Epidermal melanocyte (primary cell): ENCODE results near the gene RAET1G.
"Not testable (repeated sequence)": the region's sequence is repeated elsewhere in the genome, so short reads cannot be mapped to it uniquely, and the experiment has no call there.

ENCODE experiments used
- DNase-seq: peaks from one replicate; pipeline ENCODE4 v3.0.0; 2011; ENCODE audit warnings: low spot score; ENCODE audit not compliant: insufficient read length

The RAET1G gene

GRCh38 chr6:149954328-149954983 lies 31.5 kb upstream of the RAET1G start:
- not testable (repeated sequence) for DNase-seq

GRCh38 chr6:149953934-149954327 lies 31.0 kb upstream of the RAET1G start:
- not testable (repeated sequence) for DNase-seq

GRCh38 chr6:149953390-149953789 lies 30.5 kb upstream of the RAET1G start:
- not testable (repeated sequence) for DNase-seq

- no peak for DNase-seq
Observed at GRCh38 chr6:149951626-149952025, 28.7 kb upstream of the RAET1G start.

- no peak for DNase-seq
Observed at GRCh38 chr6:149951096-149951495, 28.2 kb upstream of the RAET1G start.

- no peak for DNase-seq
Observed at GRCh38 chr6:149950423-149950822, 27.5 kb upstream of the RAET1G start.

- DNase-seq: no peak
Observed at GRCh38 chr6:149948616-149949015, 25.7 kb upstream of the RAET1G start.

GRCh38 chr6:149948011-149948410 lies 25.1 kb upstream of the RAET1G start:
- DNase-seq: no peak

GRCh38 chr6:149947533-149947932 lies 24.6 kb upstream of the RAET1G start:
- DNase-seq: not testable (repeated sequence)

GRCh38 chr6:149946631-149947030 lies 23.7 kb upstream of the RAET1G start:
- not testable (repeated sequence) for DNase-seq

GRCh38 chr6:149945276-149945675 lies 22.4 kb upstream of the RAET1G start:
- not testable (repeated sequence) for DNase-seq

- not testable (repeated sequence) for DNase-seq
Observed at GRCh38 chr6:149943321-149943720, 20.4 kb upstream of the RAET1G start.

GRCh38 chr6:149942461-149942829 lies 19.5 kb upstream of the RAET1G start:
- no peak for DNase-seq

GRCh38 chr6:149941583-149942460 lies 18.9 kb upstream of the RAET1G start, which contains the start of gene ULBP2:
ULBP2 (plus strand) TSS chr6:149942014; CDS start chr6:149942073, 59 bp downstream.
- DNase-seq: peak; percentile 56

GRCh38 chr6:149940672-149940982 lies 17.7 kb upstream of the RAET1G start:
- DNase-seq: no peak

GRCh38 chr6:149939909-149940671 lies 17.2 kb upstream of the RAET1G start:
- DNase-seq: no peak

GRCh38 chr6:149939356-149939648 lies 16.4 kb upstream of the RAET1G start:
- DNase-seq: no peak

GRCh38 chr6:149938571-149939355 lies 15.8 kb upstream of the RAET1G start:
- no peak for DNase-seq

- not testable (repeated sequence) for DNase-seq
Observed at GRCh38 chr6:149938013-149938570, 15.2 kb upstream of the RAET1G start.

- no peak for DNase-seq
Observed at GRCh38 chr6:149936743-149937142, 13.8 kb upstream of the RAET1G start.

- no peak for DNase-seq
Observed at GRCh38 chr6:149935668-149936067, 12.7 kb upstream of the RAET1G start.
